Stomach (tissue), 4 donors: ENCODE measurements around the gene PIR.

Experiments
- CTCF ChIP-seq, 7 experiments: fragments of 450-650 bp in 4 of 7; fragments of 200-600 bp in 3 of 7; sonication (generic) in 3 of 7; IDR thresholded peaks; one replicate each; pipeline ENCODE4 v1.5.1; 2016 to 2019; ENCODE audit warnings: antibody characterized with exemption in 7 of 7, control low read depth in 2 of 7, mild to moderate bottlenecking in 1 of 7
- EP300 ChIP-seq: sonication (generic); formaldehyde crosslinking; IDR thresholded peaks from one replicate; pipeline ENCODE4 v1.6.1; 2017; ENCODE audit warnings: antibody characterized with exemption
- POLR2A ChIP-seq, 4 donors: fragments of 450-650 bp; IDR thresholded peaks; one replicate each; pipeline ENCODE4 v1.6.1; 2016; ENCODE audit warnings: antibody characterized with exemption in 4 of 4, control low read depth in 2 of 4, mild to moderate bottlenecking in 1 of 4, moderate library complexity in 1 of 4
- POLR2AphosphoS5 ChIP-seq, 3 donors: sonication (generic); formaldehyde crosslinking; IDR thresholded peaks; one replicate each; pipeline ENCODE4 v1.6.1; 2016; ENCODE audit warnings: antibody characterized with exemption in 3 of 3

- TF ChIP-seq POLR2A (IDR thresholded peaks at IDR 0.05), result no peak
- no peak for TF ChIP-seq POLR2AphosphoS5 (IDR thresholded peaks at IDR 0.05)
- TF ChIP-seq EP300, result no peak
- TF ChIP-seq CTCF (IDR thresholded peaks at IDR 0.05), result no peak
These were observed 101.3 kb downstream of the PIR start for GRCh38 chrX:15391850-15392249.
